ENCODE measurements around the gene MOSPD3. TPM values are rescaled to one million over a fixed set of nuclear protein-coding genes. Genes with fewer than 3 reads are reported as not detected.

The MOSPD3 gene
- total and polyA plus RNA-seq, 2 of the 13 experiments (the other 11 are each of a cell fraction or from before 2014, with no cell fraction given) = 7.6 to 8.8 TPM

GRCh38 chr7:100570954-100571828 lies 41.1 kb upstream of the MOSPD3 start (continued):
- TF ChIP-seq ZNF720 (CRISPR knock-in tag; IDR thresholded peaks at IDR 0.05) (no peak), GABPA (IDR thresholded peaks at IDR 0.05; ENCODE audit: low read depth, low read length) (no peak), GABPA (CRISPR knock-in tag; IDR thresholded peaks at IDR 0.05; ENCODE audit: low read depth) (no peak), ZNF101 (CRISPR knock-in tag; IDR thresholded peaks at IDR 0.05; ENCODE audit: borderline replicate concordance, low read depth) (no peak), ZBTB10 (CRISPR knock-in tag; IDR thresholded peaks at IDR 0.05; ENCODE audit: borderline replicate concordance) (peak; percentile 68; the same call in 1 of the 2 replicates), MATR3 (CRISPR knock-in tag; IDR thresholded peaks at IDR 0.05) (no peak), IRX3 (CRISPR knock-in tag; IDR thresholded peaks at IDR 0.05; ENCODE audit: borderline replicate concordance, low read depth) (no peak), ESRRA (CRISPR knock-in tag; IDR thresholded peaks at IDR 0.05; ENCODE audit: low read depth) (0 out of 2 replicates have a peak, but pooled peaks have one; percentile 23), HOXA9 (CRISPR knock-in tag; IDR thresholded peaks at IDR 0.05; ENCODE audit: borderline replicate concordance) (no peak), SMAD1 (CRISPR knock-in tag; IDR thresholded peaks at IDR 0.05; ENCODE audit: borderline replicate concordance, low read depth) (no peak; the same call in 1 of the 2 replicates), ZNF407 (CRISPR knock-in tag; IDR thresholded peaks at IDR 0.05; ENCODE audit: not compliant biosample characterization) (no peak), KLF11 (CRISPR knock-in tag; IDR thresholded peaks at IDR 0.05) (no peak), ZNF580 (CRISPR knock-in tag; IDR thresholded peaks at IDR 0.05; ENCODE audit: borderline replicate concordance, low read depth) (no peak), POGZ (CRISPR knock-in tag; IDR thresholded peaks at IDR 0.05) (peak; percentile 44; the same call in 1 of the 2 replicates), ZSCAN5A (CRISPR knock-in tag; IDR thresholded peaks at IDR 0.05; ENCODE audit: borderline replicate concordance) (no peak; the same call in 1 of the 2 replicates)
